Bone marrow (tissue), 2 donors: ENCODE data around the gene GNG7.
"Not testable (repeated sequence)": the region's sequence is repeated elsewhere in the genome, so short reads cannot be mapped to it uniquely, and the experiment has no call there.

Experiments used
- DNase-seq, 2 donors: peaks; one replicate each; lab custom pipeline; 2025; lab: John Stamatoyannopoulos, UW

GNG7 gene

GRCh38 chr19:2675892-2676291 lies 26.6 kb downstream of the GNG7 start:
- no peak for DNase-seq

GRCh38 chr19:2670217-2670616 lies 32.3 kb downstream of the GNG7 start:
- no peak for DNase-seq

- DNase-seq = no peak
Measured at GRCh38 chr19:2668175-2668763, 34.2 kb downstream of the GNG7 start.

- DNase-seq = not testable (repeated sequence)
Measured at GRCh38 chr19:2667349-2667748, 35.1 kb downstream of the GNG7 start.

GRCh38 chr19:2666344-2666994 lies 36.0 kb downstream of the GNG7 start:
- no peak for DNase-seq

- DNase-seq = no peak
Measured at GRCh38 chr19:2665103-2665502, 37.4 kb downstream of the GNG7 start.

- DNase-seq = peak in 1 of 2 donors; percentile 65
Measured at GRCh38 chr19:2663920-2664571, 38.4 kb downstream of the GNG7 start.

GRCh38 chr19:2661615-2662014 lies 40.9 kb downstream of the GNG7 start:
- DNase-seq = no peak

GRCh38 chr19:2659856-2660432 lies 42.5 kb downstream of the GNG7 start:
- DNase-seq = no peak

GRCh38 chr19:2656533-2656932 lies 46.0 kb downstream of the GNG7 start:
- DNase-seq = no peak

- DNase-seq = no peak
Measured at GRCh38 chr19:2653710-2654707, 48.5 kb downstream of the GNG7 start.

GRCh38 chr19:2653218-2653617 lies 49.3 kb downstream of the GNG7 start:
- no peak for DNase-seq

GRCh38 chr19:2652504-2653099 lies 49.9 kb downstream of the GNG7 start:
- no peak for DNase-seq

GRCh38 chr19:2651002-2651733 lies 51.3 kb downstream of the GNG7 start:
- not testable (repeated sequence) for DNase-seq

- no peak for DNase-seq
Measured at GRCh38 chr19:2650515-2650914, 52.0 kb downstream of the GNG7 start.

GRCh38 chr19:2648528-2648937 lies 54.0 kb downstream of the GNG7 start:
- DNase-seq = peak; percentile 22 to 67

- no peak for DNase-seq
Measured at GRCh38 chr19:2648099-2648498, 54.4 kb downstream of the GNG7 start.

GRCh38 chr19:2646866-2647535 lies 55.5 kb downstream of the GNG7 start:
- DNase-seq = no peak

- no peak for DNase-seq
Measured at GRCh38 chr19:2645826-2646225, 56.7 kb downstream of the GNG7 start.

GRCh38 chr19:2643123-2643737 lies 59.3 kb downstream of the GNG7 start:
- not testable (repeated sequence) for DNase-seq
